T-helper 9 cell (primary cell): Measurements from ENCODE around the gene DNAH6.
"Not testable (repeated sequence)": the region's sequence is repeated elsewhere in the genome, so short reads cannot be mapped to it uniquely, and the experiment has no call there.

Experiments used
- DNase-seq: peaks from one replicate; pipeline ENCODE4 v3.0.0-alpha.2; 2020

DNAH6 gene

GRCh38 chr2:84846041-84846663, 329.9 kb downstream of the DNAH6 start:
- no peak for DNase-seq

- no peak for DNase-seq
These were observed 330.4 kb downstream of the DNAH6 start for GRCh38 chr2:84846741-84847142.

GRCh38 chr2:84847326-84848050, 331.2 kb downstream of the DNAH6 start:
- no peak for DNase-seq

GRCh38 chr2:84849271-84849952, 333.1 kb downstream of the DNAH6 start:
- peak; percentile 32 for DNase-seq

GRCh38 chr2:84850471-84850870, 334.2 kb downstream of the DNAH6 start:
- DNase-seq, result no peak

- no peak for DNase-seq
These were observed 335.6 kb downstream of the DNAH6 start for GRCh38 chr2:84851876-84852275.

GRCh38 chr2:84854850-84855249, 338.6 kb downstream of the DNAH6 start:
- no peak for DNase-seq

- no peak for DNase-seq
These were observed 339.4 kb downstream of the DNAH6 start for GRCh38 chr2:84855731-84856130.

- DNase-seq, result no peak
These were observed 340.5 kb downstream of the DNAH6 start for GRCh38 chr2:84856787-84857186.

GRCh38 chr2:84857566-84857965, 341.3 kb downstream of the DNAH6 start:
- no peak for DNase-seq

- no peak for DNase-seq
These were observed 341.8 kb downstream of the DNAH6 start for GRCh38 chr2:84858123-84858522.

- DNase-seq, result no peak
These were observed 342.6 kb downstream of the DNAH6 start for GRCh38 chr2:84858937-84859336.

GRCh38 chr2:84861539-84861938, 345.2 kb downstream of the DNAH6 start:
- no peak for DNase-seq

- DNase-seq, result no peak
These were observed 345.7 kb downstream of the DNAH6 start for GRCh38 chr2:84862006-84862405.

- no peak for DNase-seq
These were observed 349.0 kb downstream of the DNAH6 start for GRCh38 chr2:84865181-84865783.

- no peak for DNase-seq
These were observed 349.8 kb downstream of the DNAH6 start for GRCh38 chr2:84866122-84866521.

- DNase-seq, result not testable (repeated sequence)
These were observed 352.0 kb downstream of the DNAH6 start for GRCh38 chr2:84868327-84868726.
